22Rv1 (cell line): Measurements from ENCODE around the gene SRMS.

Source experiments
- ZFX ChIP-seq: fragments of 450-650 bp; IDR thresholded peaks from 2 replicates; pipeline ENCODE4 v1.6.1; 2017; ENCODE audit warnings: antibody characterized with exemption, borderline replicate concordance
- TF ChIP-seq, protein P1 (sequence below): fragments of 450-650 bp; IDR thresholded peaks from 2 replicates; pipeline ENCODE4 v1.5.1; 2017; ENCODE audit warnings: mild to moderate bottlenecking

DNA sequence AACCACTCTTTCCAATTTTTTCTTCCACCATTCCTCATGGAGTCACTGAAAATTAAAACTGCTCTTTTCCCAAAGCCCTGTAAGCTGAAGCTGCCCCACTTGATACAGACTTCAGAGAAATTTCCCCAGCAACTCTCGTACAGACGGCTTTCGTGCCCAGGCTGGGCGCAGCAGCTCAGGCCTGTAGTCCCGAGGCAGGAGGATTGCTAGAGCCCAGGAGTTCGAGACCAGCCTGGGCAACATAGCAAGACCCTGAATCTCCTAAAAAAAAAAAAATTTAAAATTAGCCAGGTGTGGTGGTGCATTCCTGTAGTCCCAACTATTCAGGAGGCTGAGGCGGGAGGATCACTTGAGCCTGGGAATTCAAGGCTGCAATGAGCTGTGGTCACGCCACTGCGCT, 20.4 kb downstream of the SRMS start:
- TF ChIP-seq, protein P1, sequence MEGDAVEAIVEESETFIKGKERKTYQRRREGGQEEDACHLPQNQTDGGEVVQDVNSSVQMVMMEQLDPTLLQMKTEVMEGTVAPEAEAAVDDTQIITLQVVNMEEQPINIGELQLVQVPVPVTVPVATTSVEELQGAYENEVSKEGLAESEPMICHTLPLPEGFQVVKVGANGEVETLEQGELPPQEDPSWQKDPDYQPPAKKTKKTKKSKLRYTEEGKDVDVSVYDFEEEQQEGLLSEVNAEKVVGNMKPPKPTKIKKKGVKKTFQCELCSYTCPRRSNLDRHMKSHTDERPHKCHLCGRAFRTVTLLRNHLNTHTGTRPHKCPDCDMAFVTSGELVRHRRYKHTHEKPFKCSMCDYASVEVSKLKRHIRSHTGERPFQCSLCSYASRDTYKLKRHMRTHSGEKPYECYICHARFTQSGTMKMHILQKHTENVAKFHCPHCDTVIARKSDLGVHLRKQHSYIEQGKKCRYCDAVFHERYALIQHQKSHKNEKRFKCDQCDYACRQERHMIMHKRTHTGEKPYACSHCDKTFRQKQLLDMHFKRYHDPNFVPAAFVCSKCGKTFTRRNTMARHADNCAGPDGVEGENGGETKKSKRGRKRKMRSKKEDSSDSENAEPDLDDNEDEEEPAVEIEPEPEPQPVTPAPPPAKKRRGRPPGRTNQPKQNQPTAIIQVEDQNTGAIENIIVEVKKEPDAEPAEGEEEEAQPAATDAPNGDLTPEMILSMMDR, result no peak
- TF ChIP-seq ZFX, result no peak
